Cerebellar cortex (tissue), 1 donor: ENCODE measurements around the gene MCM8.

ENCODE experiments used
- DNase-seq: peaks from one replicate; pipeline ENCODE4 v3.0.0-alpha.2; 2015; ENCODE audit warnings: low spot score

The MCM8 gene

DNA sequence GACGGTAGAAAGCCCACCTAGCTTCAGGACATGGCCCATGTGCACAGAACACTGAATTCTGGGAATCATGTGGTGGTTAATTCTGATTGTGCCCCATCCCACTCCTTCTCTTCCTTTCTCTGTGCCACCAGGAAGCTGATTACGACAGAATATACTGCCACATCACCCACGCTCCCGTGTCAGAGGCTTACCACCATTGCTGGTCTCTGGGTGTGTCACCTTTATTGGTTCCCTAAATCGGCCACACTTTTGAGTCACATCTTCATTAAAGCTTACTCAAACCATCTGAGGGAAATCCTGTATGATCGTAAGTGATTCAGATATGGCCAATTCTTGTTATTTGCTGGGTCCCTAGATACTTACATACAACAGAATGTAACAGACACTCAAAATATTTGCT lies 3.2 kb upstream of the MCM8 start:
- DNase-seq = no peak

DNA sequence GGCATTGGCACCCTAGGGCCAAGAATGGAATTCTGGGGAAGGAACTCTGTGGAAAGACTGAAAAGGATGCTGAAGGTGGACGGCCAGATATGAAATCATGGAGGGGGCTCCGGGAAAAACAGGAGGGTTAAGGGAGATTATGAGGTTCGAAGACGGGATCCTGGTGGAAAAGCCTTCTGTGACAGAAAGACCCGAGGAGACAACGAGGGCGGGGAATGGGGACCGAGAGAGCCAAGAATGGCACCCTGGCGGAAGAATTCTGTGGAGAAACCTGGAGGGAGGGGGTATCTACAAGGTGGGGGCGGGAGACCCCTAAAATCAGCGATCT lies 545 bp upstream of the MCM8 start:
- DNase-seq = no peak

DNA sequence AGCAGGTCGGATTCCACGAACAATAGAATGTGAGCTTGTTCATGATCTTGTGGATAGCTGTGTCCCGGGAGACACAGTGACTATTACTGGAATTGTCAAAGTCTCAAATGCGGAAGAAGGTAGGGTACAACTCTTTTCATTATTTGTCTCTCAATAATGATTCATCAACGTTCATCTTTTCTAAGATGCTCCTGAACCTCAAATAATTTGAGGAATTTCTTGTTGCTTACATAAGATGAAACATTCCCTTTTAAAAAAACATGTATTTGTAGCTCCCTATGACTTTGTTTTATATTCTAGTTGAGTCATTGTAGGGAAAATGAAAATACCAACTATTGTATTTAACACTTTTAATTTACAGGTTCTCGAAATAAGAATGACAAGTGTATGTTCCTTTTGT lies 17.0 kb downstream of the MCM8 start:
- no peak for DNase-seq

DNA sequence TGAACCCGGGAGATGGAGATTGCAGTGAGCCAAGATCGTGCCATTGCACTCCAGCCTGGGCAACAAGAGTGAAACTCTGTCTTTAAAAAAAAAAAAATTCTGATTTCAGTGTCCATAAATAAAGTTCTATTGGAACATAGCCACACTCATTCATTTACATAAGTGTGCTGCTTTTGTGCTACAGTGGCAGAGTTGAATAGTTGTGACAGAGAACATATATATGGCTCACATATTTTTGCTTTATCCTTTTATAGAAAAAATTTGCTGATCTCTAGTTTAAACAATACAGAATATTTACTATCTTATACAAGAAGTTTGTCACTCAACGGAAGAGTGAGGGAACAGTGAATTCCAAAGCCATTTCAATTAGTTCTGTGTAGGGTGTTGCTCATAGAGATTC lies 18.0 kb downstream of the MCM8 start:
- no peak for DNase-seq

DNA sequence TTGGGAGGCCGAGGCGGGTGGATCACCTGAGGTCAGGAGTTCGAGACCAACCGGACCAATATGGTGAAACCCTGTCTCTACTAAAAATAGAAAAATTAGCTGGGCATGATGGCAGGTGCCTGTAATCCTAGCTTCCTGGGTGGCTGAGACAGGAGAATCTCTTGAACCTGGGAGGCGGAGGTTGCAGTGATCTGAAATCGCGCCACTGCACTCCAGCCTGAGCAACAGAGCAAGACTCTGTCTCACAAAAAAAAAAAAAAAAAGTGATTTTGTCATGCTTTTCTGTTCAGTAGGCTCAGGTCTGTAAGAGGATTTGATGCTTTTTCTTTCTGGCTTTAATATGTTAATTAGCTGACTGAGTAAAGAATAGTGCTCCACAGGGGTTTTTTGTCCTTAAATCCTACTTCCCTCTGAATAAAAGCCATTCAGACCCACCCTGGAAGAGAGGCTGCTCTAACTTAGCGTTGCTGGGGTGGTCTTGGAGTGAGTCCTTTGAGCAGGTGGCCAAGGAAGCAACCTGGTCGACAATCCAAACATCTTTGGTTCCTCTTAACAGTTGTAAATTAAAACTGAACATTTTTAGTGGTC lies 19.0 kb downstream of the MCM8 start:
- DNase-seq = no peak

DNA sequence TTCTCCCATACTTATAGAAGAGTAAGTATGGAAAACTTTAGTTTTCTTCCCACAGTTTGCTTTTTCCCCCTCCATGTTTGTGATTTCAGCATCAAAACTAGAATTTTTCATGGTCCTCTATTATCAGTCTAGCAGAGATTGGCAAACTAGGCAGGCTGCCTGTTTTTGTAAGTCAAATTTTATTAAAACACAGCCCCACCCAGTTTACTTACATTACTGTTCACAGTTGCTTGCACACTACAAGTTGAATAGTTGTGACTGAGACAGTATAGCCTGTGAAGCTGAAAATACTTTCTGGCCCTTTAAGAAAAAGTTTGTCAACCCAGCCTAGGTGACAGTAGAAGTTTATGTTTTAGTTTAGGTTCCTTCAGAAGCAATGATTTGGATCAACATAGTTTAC lies 19.5 kb downstream of the MCM8 start:
- DNase-seq = no peak

DNA sequence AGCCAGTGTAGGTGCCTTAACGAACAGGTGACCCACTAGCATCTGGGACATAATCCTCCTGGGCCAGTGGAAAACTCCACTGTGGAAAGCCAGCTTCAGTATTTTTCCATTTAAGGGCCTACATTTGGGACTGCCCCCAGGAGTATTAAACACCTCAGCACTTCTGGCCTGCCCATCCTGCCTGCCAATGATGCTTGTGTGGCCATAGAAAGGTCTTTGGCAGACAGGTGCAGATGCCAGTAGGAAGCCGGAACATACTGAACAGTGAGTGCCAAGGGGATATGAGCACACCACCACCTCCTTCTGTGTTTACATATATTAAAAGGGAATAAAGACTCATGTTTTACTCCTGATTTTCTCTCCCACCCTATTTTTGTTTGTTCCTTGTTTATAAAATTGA lies 19.9 kb downstream of the MCM8 start:
- DNase-seq = peak; percentile 90

DNA sequence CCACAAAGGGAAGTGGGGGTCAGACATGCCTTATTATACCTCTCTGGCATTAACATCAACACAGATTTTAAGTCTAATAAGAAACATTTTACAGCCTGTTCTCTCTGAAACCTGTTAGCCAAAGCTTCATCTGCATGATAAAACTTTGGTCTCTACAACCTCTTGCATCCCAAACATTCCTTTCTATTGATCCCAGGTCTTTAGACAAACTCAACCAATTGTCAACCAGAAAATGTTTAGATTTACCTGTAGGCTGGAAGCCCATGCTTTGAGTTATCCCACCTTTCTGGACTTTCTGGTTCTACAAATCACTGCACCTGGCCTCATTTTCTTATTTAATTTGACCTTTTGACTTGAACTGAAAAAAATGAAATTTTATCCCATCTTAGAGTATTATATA lies 20.8 kb downstream of the MCM8 start:
- DNase-seq = peak; percentile 1

DNA sequence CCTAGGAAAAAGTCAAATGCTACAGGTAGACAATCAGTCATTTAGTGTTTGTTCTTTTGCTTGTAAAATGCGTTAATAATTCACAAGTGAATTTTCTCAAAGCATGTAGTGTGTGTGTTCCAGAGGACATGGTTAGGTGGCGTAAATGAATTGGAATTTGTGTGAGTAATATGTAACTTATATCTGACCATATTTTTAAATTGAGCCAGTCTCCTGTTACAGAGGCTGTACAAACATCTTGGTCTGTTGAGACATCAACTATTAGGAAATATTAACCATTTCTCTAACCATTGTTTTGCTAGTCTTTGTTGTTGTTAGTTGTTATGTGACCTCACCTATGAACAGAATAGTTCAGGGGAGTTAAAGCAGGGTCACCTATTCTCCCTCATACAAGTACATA lies 22.7 kb downstream of the MCM8 start:
- DNase-seq = no peak

DNA sequence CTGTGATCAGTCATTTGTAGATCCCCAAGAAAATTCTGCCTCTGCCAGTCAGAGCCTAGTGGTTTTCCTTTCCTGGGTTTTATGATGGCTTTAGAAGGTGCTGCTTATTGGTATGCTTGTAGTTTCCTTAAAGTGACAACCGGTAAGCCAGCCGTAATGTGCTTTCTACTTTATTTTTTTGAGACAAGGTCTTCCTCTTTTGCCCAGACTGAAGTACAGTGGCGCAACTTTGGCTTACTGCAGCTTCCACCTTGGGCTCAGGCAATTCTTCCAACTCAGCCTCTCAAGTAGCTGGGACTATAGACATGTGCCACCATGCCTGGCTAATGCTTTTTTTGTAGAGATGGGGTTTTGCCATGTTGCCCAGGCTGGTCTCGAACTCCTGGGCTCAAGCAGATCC lies 23.5 kb downstream of the MCM8 start:
- DNase-seq = no peak

DNA sequence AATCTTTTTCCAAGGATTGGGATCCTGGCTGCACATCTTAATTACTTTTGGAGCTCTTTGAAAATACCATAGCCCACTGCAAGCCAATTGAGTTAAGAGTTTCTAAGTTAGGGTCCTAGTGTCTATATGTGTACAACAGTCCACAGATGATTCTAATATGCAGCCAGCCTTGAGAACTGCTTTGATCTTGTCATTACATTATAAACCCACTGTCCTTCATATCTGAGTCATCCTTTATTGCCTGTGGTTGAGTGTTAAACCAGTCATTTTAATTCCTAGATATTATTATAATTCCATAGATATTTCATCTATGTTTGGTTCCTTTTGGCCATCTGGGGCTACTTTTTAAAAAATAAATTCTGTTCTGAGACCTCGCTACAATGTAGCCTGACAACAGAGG lies 24.1 kb downstream of the MCM8 start:
- no peak for DNase-seq

DNA sequence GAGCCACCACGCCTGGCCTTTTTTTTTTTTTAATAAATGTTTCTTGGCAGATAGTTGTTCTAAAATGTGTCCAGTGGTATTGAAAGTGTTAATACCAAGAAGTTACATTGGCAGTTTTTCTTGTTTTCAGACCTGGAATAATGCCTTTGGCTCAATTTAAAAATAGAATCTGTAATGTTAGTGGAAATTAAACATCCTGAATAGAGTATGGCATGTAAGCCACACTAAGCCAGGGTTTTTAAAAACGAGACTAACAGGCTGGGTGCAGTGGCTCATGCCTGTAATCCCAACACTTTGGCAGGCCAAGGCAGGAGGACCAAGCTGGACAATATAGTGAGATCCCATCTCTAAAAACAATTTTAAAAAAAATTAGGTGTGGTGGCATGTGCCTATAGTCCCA lies 25.3 kb downstream of the MCM8 start:
- no peak for DNase-seq

DNA sequence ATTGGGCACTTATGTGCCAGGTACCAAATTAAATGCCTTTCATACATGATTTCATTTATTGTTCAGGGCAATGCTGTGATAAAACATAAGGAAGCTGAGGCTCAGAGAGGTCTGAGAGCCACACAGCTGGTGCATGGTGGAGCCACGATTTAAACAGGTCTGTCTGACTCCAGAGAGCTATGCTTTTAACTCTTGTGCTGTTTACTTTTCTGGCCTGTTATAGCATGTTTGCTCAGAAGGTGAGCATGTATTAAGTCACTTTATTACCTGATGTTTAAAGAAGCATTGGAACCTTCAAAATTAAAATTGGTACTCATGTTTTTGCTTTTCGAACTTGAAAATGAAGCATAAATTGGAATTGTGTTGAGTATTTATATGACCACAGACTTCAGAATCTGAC lies 26.8 kb downstream of the MCM8 start:
- DNase-seq = no peak

DNA sequence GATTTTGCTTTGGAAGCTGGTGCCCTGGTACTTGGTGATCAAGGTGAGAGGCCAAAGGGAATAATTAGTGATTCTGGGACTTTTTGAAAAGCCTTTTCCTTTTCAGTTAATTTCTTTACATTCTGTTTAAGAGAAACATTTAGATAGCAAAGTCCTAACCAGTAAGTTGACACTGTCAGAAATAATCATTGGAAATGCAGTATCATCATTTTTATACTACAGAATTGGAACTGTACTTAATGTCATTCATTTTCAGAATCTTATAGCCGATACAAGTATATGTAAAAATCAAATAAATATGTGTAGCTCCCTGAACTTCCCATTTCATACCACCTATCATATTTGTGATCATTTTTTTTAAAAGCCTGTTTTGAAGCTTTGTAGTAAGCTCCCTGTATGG lies 27.5 kb downstream of the MCM8 start:
- no peak for DNase-seq

DNA sequence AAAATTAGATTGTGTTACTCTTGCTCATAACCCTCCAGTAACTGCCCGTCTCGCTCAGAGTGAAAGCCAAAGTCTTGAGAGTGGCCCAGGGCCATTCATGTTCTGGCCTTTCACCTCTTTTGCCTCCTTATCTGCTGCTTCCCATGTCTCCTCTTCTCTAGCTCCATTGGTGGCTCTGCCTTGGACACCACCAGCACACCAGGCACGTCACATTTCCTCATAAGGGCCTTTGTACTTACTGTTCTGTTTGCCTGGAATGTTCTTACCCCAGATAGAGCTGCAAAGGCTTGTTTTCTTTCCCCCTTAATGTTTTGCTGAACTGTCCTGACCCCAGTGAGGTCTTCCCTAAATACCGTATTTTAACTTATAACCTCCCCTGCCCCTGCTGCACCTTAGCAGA lies 29.3 kb downstream of the MCM8 start:
- no peak for DNase-seq

DNA sequence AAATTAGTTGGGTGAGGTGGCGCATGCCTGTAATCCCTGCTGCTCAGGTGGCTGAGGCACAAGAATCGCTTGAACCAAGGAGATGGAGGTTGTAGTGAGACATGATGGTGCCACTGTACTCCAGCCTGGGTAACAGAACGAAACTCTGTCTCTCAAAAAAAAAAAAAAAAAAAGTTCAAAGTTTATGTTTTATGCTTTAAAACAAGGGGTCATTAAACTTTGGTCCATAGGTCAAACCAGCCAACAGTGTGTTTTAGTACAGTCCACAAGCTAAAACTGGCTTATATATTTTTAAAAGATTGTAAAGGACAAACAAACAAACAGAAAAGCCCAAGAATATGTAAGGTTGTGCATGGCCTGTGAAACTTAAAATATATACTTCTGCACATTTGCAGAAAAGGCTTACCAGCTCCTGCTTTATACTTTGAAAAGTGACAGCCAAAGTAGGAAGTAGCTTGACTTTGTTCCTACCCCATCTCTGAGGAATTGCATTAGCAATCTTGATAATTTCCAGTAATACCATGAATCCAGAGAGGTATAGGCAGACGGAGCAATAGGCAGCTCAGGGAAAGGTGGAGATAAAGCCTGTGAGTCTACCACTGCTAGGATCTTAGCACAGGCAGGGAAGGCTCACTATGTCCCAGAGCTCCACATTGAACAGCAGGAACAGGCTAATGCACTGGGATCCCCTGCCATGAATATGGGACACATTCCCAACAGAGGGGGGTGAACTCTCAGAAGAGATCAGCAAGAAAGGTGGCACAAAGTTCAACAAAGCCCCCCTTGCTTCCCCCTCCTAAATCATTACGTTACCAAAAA lies 30.5 kb downstream of the MCM8 start:
- DNase-seq = no peak

DNA sequence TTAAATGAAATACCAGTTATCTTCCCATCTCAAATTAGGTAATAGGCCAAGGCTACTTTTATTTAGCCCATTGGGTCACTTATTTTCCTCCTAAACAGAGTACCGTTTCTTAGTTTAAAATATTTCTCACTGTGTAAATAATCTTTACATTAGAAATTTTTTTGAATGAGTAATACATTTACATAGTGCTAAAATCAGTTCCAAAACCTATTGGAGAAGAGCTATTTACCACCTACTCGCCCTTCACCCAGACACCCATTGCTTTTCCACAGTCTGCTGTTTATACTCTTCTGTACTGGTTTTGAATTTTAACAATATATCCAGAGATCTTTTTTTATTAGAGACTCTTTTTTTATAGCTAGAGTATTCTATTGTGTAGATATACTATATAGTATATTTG lies 36.9 kb downstream of the MCM8 start:
- DNase-seq = no peak

DNA sequence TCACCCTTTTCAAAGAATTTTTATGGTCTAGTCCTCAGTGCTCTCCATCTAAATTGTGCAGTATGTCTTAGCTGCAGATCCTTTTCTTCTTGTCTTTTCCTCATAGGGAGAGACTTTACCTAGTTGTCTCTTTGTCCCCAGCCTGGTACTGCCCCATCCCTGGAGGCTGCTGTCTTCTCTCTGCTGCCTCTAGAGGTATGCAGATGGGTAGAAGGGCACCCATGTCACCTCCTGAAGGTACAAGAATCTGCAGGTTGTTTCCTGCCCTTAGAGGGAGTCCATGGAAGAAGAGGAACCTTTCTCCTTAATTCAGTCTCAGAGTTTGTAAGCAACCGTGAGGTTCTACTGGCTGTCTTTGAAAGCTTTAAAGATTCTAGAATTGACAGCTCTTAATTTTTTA lies 39.1 kb downstream of the MCM8 start:
- no peak for DNase-seq

DNA sequence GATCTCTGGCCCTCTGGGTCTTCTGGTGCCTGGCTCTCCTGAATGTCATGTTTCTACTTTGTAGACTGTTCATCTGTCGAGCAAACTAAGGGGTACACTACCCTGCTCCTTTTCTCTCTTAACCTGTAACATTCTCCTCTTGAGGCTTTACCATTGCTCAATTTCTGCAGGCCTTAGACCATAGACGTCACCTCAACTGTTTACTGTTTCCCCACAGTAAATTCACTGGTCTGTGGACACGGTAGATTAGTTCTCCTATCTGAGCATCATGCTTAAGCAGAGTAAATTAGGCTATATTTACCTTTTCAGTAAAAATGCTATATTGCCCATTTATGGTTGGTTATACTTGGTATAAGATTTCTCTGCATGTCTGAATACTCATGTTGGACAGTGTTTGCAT lies 40.5 kb downstream of the MCM8 start:
- no peak for DNase-seq

DNA sequence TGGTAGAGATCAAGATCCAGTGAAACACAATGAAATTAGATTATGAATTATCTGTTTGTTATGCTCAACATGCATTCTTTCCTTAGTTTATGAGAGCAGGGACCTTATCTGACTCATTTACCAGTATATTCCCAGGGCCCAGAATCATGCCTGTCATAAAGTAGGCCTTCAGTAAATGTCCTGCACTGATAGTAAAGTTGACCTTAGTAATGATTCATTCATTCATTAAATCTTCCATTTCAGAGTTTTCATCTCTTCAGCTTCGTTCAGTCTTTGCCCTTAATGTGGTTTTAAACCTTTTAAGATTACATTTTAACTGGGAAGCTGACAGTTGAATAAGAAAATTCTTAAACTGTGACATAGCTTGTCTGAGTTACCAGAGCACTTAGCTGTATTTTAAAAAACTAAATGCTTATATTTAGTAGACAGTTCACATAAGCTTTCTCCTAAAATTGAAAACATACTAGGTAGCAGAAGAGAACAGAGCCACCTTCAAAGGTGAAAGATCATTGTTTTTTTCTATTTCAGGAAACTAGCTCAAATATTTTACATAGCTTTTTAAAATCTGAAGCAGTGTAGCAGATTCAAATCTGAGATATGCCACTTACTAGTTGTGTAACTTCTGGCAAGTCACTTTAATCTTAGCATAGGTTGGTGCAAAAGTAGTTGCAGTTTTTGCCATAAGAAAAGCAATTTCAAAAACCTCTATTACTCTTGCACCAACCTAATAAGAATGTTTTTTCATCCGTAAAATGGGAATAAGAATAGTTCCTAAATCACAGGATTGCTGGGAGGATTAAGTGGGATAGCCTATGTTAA lies 41.4 kb downstream of the MCM8 start:
- no peak for DNase-seq

DNA sequence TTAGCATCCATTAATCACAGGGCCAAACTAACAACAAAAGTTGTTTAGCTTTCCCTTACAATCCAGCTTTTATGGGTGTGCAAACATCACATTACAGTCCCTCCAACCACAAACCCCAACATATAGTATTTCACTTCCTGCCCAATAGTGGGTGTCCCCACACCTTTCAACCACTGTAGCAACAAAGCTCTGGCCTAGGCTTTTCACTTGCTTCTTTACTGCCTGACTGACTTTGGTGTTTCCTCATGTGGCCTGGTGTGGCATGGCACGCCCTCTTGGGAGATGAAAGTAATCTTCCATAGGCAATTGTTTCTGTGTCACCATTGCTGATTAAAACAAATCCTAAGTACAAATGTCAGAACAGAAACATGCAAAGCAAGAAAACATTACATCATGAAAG lies 46.3 kb downstream of the MCM8 start:
- no peak for DNase-seq

DNA sequence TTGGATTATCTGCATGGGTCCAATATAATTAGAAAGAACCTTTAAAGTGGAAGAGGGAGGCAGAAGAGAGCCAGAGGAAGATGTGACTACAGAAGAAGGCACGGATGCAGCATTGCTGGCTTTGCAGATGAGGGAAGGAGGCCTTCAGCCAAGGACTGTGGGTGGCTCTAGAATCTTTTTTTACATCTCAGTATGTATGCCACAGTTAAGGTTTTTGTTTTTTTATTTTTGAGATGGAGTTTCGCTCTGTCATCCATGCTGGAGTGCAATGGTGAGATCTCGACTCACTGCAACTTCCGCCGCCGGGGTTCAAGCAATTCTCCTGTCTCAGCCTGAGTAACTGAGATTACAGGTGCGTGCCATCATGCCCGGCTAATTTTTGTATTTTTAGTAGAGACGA lies 49.3 kb downstream of the MCM8 start:
- no peak for DNase-seq

DNA sequence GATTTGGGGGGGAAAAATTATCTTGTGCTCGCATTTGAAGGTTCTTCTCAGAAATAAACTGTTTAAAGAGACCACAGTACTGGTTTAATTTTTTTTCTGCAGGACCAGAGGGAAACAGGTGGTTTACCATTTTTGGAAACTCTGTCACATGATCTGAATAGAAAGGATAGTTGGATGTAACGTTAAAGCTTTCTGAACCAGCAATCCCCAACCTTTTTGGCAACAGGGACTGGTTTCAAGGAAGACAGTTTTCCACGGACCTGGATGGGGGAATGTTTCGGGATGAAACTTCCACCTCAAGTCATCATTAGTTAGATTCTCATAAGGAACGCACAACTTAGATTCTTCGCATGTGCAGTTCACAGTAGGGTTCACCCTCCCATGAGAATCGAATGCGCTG lies 50.4 kb downstream of the MCM8 start:
- DNase-seq = peak; percentile 52

DNA sequence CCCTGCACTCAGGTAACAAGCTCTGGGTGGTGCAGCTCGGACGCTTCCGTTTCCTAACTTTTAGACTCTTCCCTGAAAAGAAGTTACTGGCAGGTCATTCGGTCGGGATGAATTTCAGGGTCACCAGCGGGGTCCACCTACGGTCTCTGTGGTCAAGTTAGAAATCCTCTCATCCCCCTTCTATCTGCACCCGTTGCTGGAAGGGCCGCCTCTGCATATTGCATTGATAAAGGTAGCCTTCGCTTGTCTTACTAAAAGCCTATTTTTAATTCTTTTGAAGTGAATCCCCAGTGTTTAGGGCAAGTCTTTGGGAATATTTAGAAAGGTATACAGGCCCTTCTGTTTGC lies 56.1 kb downstream of the MCM8 start:
- DNase-seq = no peak
